Astrocyte of the cerebellum (primary cell): ENCODE results near the gene SPARCL1.
"Not testable (repeated sequence)": the region's sequence is repeated elsewhere in the genome, so short reads cannot be mapped to it uniquely, and the experiment has no call there.

ENCODE experiments used
- DNase-seq: peaks from one replicate; pipeline ENCODE4 v3.0.0-alpha.2; 2011; ENCODE audit warnings: low read depth
- H3K4me3 ChIP-seq: 2 replicates; pipeline ENCODE4 v1.5.1; 2011; ENCODE audit warnings: mild to moderate bottlenecking, low read depth, low read length, moderate library complexity
- CTCF ChIP-seq: IDR thresholded peaks from 2 replicates; pipeline ENCODE4 v1.5.1; 2012; ENCODE audit warnings: low read length, low read depth, moderate library complexity, mild to moderate bottlenecking; ENCODE audit errors: missing control alignments
- in situ Hi-C: cut with HindIII; loops from 2 replicates; pipeline ENCODE4 v1.10.0; 2017; ENCODE audit warnings: low sequenced_read_pairs

The SPARCL1 gene

GRCh38 chr4:87489678-87490077 is 39.5 kb downstream of the SPARCL1 start:
- no peak for DNase-seq
- in situ Hi-C loops: no loop called here
- TF ChIP-seq CTCF: no peak
- no peak overlapping the region for H3K4me3 ChIP-seq

GRCh38 chr4:87488666-87489065 is 40.5 kb downstream of the SPARCL1 start:
- in situ Hi-C loops, H3K4me3 ChIP-seq: not testable (repeated sequence)

GRCh38 chr4:87483247-87483646 is 45.9 kb downstream of the SPARCL1 start:
- DNase-seq, in situ Hi-C loops, H3K4me3 ChIP-seq: not testable (repeated sequence)

More at GRCh38 chr4:87488666-87489065, 40.5 kb downstream of the SPARCL1 start:
- DNase-seq: not testable (repeated sequence)

- in situ Hi-C loops: no loop called here
- no peak for TF ChIP-seq CTCF
- DNase-seq: no peak
- no peak overlapping the region for H3K4me3 ChIP-seq
Observed at GRCh38 chr4:87481377-87481776, 47.8 kb downstream of the SPARCL1 start.

GRCh38 chr4:87478732-87479250 is 50.4 kb downstream of the SPARCL1 start:
- TF ChIP-seq CTCF: no peak
- no peak for DNase-seq
- in situ Hi-C loops: no loop called here
- no peak overlapping the region for H3K4me3 ChIP-seq

GRCh38 chr4:87476934-87477333 is 52.2 kb downstream of the SPARCL1 start:
- TF ChIP-seq CTCF: no peak
- no peak overlapping the region for H3K4me3 ChIP-seq
- in situ Hi-C loops: no loop called here
- DNase-seq: no peak

GRCh38 chr4:87469390-87469789 is 59.8 kb downstream of the SPARCL1 start:
- H3K4me3 ChIP-seq: no peak overlapping the region
- in situ Hi-C loops: no loop called here
- DNase-seq: no peak
- no peak for TF ChIP-seq CTCF
